H1 (cell line): ENCODE data around the gene PABPN1. TPM values are rescaled to one million over a fixed set of nuclear protein-coding genes. Genes with fewer than 3 reads are reported as not detected.

Experiments
- CTCF ChIA-PET: fragments of 300-600 bp; sonication (Branson Sonifier 250); formaldehyde crosslinking; loops from one replicate; lab custom pipeline; 2021; ENCODE audit not compliant: partially characterized antibody; lab: Charles Lee
- POLR2A ChIA-PET: fragments of 300-600 bp; sonication (Branson Sonifier 250); formaldehyde crosslinking; loops from one replicate; lab custom pipeline; 2021; ENCODE audit warnings: inconsistent platforms; ENCODE audit not compliant: partially characterized antibody; lab: Charles Lee
- DNase-seq, 2 experiments: peaks; one replicate each; pipeline versions ENCODE4 v3.0.0 to v3.0.0-alpha.2; 2010 to 2022; ENCODE audit warnings: low spot score in 2 of 2, low read depth in 1 of 2, mixed read lengths in 1 of 2
- FAIRE-seq: peaks from 2 replicates; lab custom pipeline; 2011; peaks lifted over from hg19 to GRCh38; lab: Jason Lieb, UNC
- H2AFZ ChIP-seq: 2 replicates; pipeline ENCODE4 v1.8.1; 2012; ENCODE audit warnings: low read length, inconsistent platforms
- H2AK5ac ChIP-seq: 2 replicates; pipeline ENCODE4 v1.6.1; 2013; ENCODE audit warnings: low read depth, low read length
- H2BK120ac ChIP-seq: replicated peaks from 2 replicates; pipeline ENCODE3; 2013; ENCODE audit warnings: low read depth, low read length, inconsistent platforms
- H2BK12ac ChIP-seq: 2 replicates; pipeline ENCODE4 v1.6.1; 2013; ENCODE audit warnings: low read depth, low read length
- H2BK15ac ChIP-seq: 2 replicates; pipeline ENCODE4 v1.6.1; 2013; ENCODE audit warnings: low read length
- H2BK20ac ChIP-seq: 2 replicates; pipeline ENCODE4 v1.6.1; 2013; ENCODE audit warnings: low read length
- H2BK5ac ChIP-seq: 2 replicates; pipeline ENCODE4 v1.6.1; 2013; ENCODE audit warnings: low read depth, low read length
- H3K14ac ChIP-seq: 2 replicates; pipeline ENCODE4 v1.6.1; 2013; ENCODE audit warnings: inconsistent platforms; ENCODE audit not compliant: insufficient read length
- H3K18ac ChIP-seq: 2 replicates; pipeline ENCODE4 v1.6.1; 2013; ENCODE audit warnings: low read length; ENCODE audit errors: extremely low read depth
- H3K23ac ChIP-seq: 2 replicates; pipeline ENCODE4 v1.6.1; 2013; ENCODE audit warnings: inconsistent platforms; ENCODE audit not compliant: insufficient read length
- H3K23me2 ChIP-seq: 2 replicates; pipeline ENCODE4 v1.6.1; 2013; ENCODE audit warnings: low read depth, low read length
- H3K27ac ChIP-seq: 2 replicates; pipeline ENCODE4 v1.6.1; 2011; ENCODE audit warnings: low read depth, low read length, inconsistent platforms
- H3K27me3 ChIP-seq, 4 experiments: replicated peaks in 1 of 4; 1 replicate in 1 of 4; 2 replicates in 3 of 4; pipeline versions ENCODE4 v1.6.1 to v1.8.1; 2011 to 2013; ENCODE audit warnings: low read length in 3 of 4, mild to moderate bottlenecking in 3 of 4, inconsistent platforms in 2 of 4, mixed read lengths in 2 of 4, moderate library complexity in 1 of 4; ENCODE audit not compliant: control insufficient read depth in 3 of 4, insufficient read depth in 3 of 4; ENCODE audit errors: extremely low read depth in 1 of 4
- H3K36me3 ChIP-seq, 4 experiments: 2 replicates each; pipeline versions ENCODE4 v1.6.1 to v1.8.1; 2011 to 2013; ENCODE audit warnings: mild to moderate bottlenecking in 4 of 4, low read length in 3 of 4, moderate library complexity in 2 of 4, control low read depth in 1 of 4, inconsistent platforms in 1 of 4; ENCODE audit not compliant: insufficient read depth in 4 of 4, control insufficient read depth in 2 of 4
- H3K4ac ChIP-seq: replicated peaks from 2 replicates; pipeline ENCODE3; 2013; ENCODE audit warnings: low read length, low read depth, mixed read lengths, inconsistent platforms; ENCODE audit not compliant: insufficient read length
- H3K4me1 ChIP-seq, 4 experiments: replicated peaks in 1 of 4; 1 replicate in 1 of 4; 2 replicates in 3 of 4; pipeline versions ENCODE4 v1.6.1 to v1.8.1; 2011 to 2013; ENCODE audit warnings: low read length in 3 of 4, inconsistent platforms in 2 of 4, mixed read lengths in 1 of 4; ENCODE audit not compliant: insufficient read depth in 4 of 4, control insufficient read depth in 3 of 4
- H3K4me2 ChIP-seq, 2 experiments: 2 replicates each; pipeline versions ENCODE4 v1.6.1 to v1.8.1; 2011 to 2013; ENCODE audit warnings: low read depth in 2 of 2, low read length in 2 of 2, control low read depth in 1 of 2, inconsistent platforms in 1 of 2, mild to moderate bottlenecking in 1 of 2; ENCODE audit not compliant: insufficient read depth in 1 of 2
- H3K4me3 ChIP-seq, 4 experiments: fragments of 200-600, 300-600 bp in 1 of 4; sonication (generic), shearing (Covaris generic), sonication (Bioruptor Twin) in 1 of 4; 2 replicates each; pipeline versions ENCODE4 v1.5.1 to v1.8.1; 2011 to 2016; ENCODE audit warnings: low read length in 4 of 4, low read depth in 3 of 4, control low read depth in 2 of 4, inconsistent platforms in 2 of 4, mild to moderate bottlenecking in 2 of 4, mixed read lengths in 1 of 4, moderate library complexity in 1 of 4; ENCODE audit not compliant: insufficient read depth in 2 of 4; ENCODE audit errors: extremely low read depth in 1 of 4
- H3K56ac ChIP-seq: replicated peaks from 2 replicates; pipeline ENCODE3; 2013; ENCODE audit warnings: low read depth, mild to moderate bottlenecking, mixed read lengths, low read length, inconsistent platforms; ENCODE audit not compliant: insufficient read length
- H3K79me1 ChIP-seq: 2 replicates; pipeline ENCODE4 v1.6.1; 2013; ENCODE audit warnings: low read depth, low read length, control low read depth
- H3K79me2 ChIP-seq, 2 experiments: 2 replicates each; pipeline versions ENCODE4 v1.6.1 to v1.8.1; 2012 to 2013; ENCODE audit warnings: low read length in 2 of 2, mild to moderate bottlenecking in 2 of 2, inconsistent platforms in 1 of 2; ENCODE audit not compliant: insufficient read depth in 2 of 2, control insufficient read depth in 1 of 2
- H3K9ac ChIP-seq, 4 experiments: replicated peaks in 1 of 4; 1 replicate in 1 of 4; 2 replicates in 3 of 4; pipeline versions ENCODE4 v1.6.1 to v1.8.1; 2011 to 2013; ENCODE audit warnings: low read depth in 3 of 4, low read length in 3 of 4, control low read depth in 2 of 4, mild to moderate bottlenecking in 2 of 4, moderate library complexity in 2 of 4, inconsistent platforms in 1 of 4; ENCODE audit errors: extremely low read depth in 1 of 4
- H3K9me3 ChIP-seq, 2 experiments: 2 replicates each; pipeline versions ENCODE4 v1.6.1 to v1.8.1; 2012 to 2013; ENCODE audit warnings: mild to moderate bottlenecking in 2 of 2, moderate library complexity in 2 of 2, control low read depth in 1 of 2, inconsistent platforms in 1 of 2, low read depth in 1 of 2, low read length in 1 of 2, mixed read lengths in 1 of 2; ENCODE audit not compliant: insufficient read depth in 2 of 2
- H4K20me1 ChIP-seq, 2 experiments: replicated peaks in 1 of 2; 2 replicates each; pipeline versions ENCODE3 to v1.8.1; 2011 to 2013; ENCODE audit warnings: inconsistent platforms in 2 of 2, low read length in 2 of 2, mild to moderate bottlenecking in 1 of 2; ENCODE audit not compliant: insufficient read depth in 2 of 2, control insufficient read depth in 1 of 2
- H4K5ac ChIP-seq: 2 replicates; pipeline ENCODE4 v1.6.1; 2013; ENCODE audit warnings: low read length, low read depth, mixed read lengths, inconsistent platforms; ENCODE audit not compliant: insufficient read length
- H4K8ac ChIP-seq: 2 replicates; pipeline ENCODE4 v1.8.0; 2013; ENCODE audit warnings: mild to moderate bottlenecking, moderate library complexity, low read length, inconsistent platforms; ENCODE audit not compliant: insufficient read depth; ENCODE audit errors: extremely low read depth
- H4K91ac ChIP-seq: replicated peaks from 2 replicates; pipeline ENCODE3; 2013; ENCODE audit warnings: low read length, mixed read lengths, inconsistent platforms; ENCODE audit not compliant: insufficient read length
- ASH2L ChIP-seq: fragments of 200-600, 300-600 bp; sonication (generic); IDR thresholded peaks from one replicate; pipeline ENCODE4 v1.7.1; 2017; ENCODE audit warnings: low read length
- CTCF ChIP-seq, 3 experiments: IDR thresholded peaks; 1 replicate in 2 of 3; 2 replicates in 1 of 3; pipeline versions ENCODE4 v1.5.1 to v1.6.1; 2011; ENCODE audit warnings: low read length in 3 of 3, mild to moderate bottlenecking in 3 of 3, inconsistent platforms in 2 of 3, low read depth in 1 of 3, moderate library complexity in 1 of 3; ENCODE audit not compliant: insufficient read depth in 1 of 3; ENCODE audit errors: control extremely low read depth in 1 of 3
- FOSL1 ChIP-seq: IDR thresholded peaks from 2 replicates; pipeline ENCODE4 v1.6.1; 2011; ENCODE audit warnings: mild to moderate bottlenecking, low read depth, low read length, moderate library complexity; ENCODE audit not compliant: insufficient read depth
- KDM1A ChIP-seq: fragments of 200-600, 300-600 bp; sonication (generic); IDR thresholded peaks from 2 replicates; pipeline ENCODE4 v1.7.1; 2016; ENCODE audit warnings: mild to moderate bottlenecking, low read length, borderline replicate concordance
- KDM4A ChIP-seq: IDR thresholded peaks from one replicate; pipeline ENCODE4 v1.7.1; 2012; ENCODE audit warnings: low read depth, mild to moderate bottlenecking, moderate library complexity, low read length, inconsistent platforms; ENCODE audit not compliant: severe bottlenecking
- KDM5A ChIP-seq: fragments of 200-600 bp; IDR thresholded peaks from 2 replicates; pipeline ENCODE4 v1.7.1; 2012; ENCODE audit warnings: mild to moderate bottlenecking, low read length, inconsistent platforms, mixed read lengths
- POU5F1 ChIP-seq: IDR thresholded peaks from 2 replicates; pipeline ENCODE4 v1.6.1; 2011; ENCODE audit warnings: low read depth, mild to moderate bottlenecking, low read length, moderate library complexity
- RXRA ChIP-seq: IDR thresholded peaks from 2 replicates; pipeline ENCODE4 v1.6.1; 2011; ENCODE audit warnings: low read depth, mild to moderate bottlenecking, low read length, moderate library complexity; ENCODE audit not compliant: insufficient read depth
- SIRT6 ChIP-seq: IDR thresholded peaks from one replicate; pipeline ENCODE4 v1.7.1; 2012; ENCODE audit warnings: low read length, inconsistent platforms
- WGBS, 2 experiments: shearing (Covaris generic) in 1 of 2; methylation state at CpG; one replicate each; pipeline versions ENCODE4 v1.1.6 to v1.1.7; 2013 to 2015; ENCODE audit warnings: low lambda C conversion rate in 2 of 2, mixed read lengths in 2 of 2, inconsistent platforms in 1 of 2, low coverage in 1 of 2, missing lambda C conversion rate in 1 of 2; ENCODE audit not compliant: insufficient replicate concordance in 2 of 2, insufficient coverage in 1 of 2, insufficient read length in 1 of 2; ENCODE audit errors: extremely low coverage in 1 of 2, missing lambda C conversion rate in 1 of 2; 5-methylcytosine and 5-hydroxymethylcytosine counted together
- polyA plus RNA-seq, 7 experiments: library from polyadenylated mRNA; depleted of rRNA in 3 of 7; stranded (reverse) in 5 of 7; unstranded in 2 of 7; fragments of >200 nt in 5 of 7; fragments of 200-250 nt in 2 of 7; gene quantifications; 1 replicate in 5 of 7; 2 replicates in 1 of 7; 4 replicates in 1 of 7; pipeline versions ENCODE4 v1.2.1 to v1.2.3, GENCODE V29; 2011 to 2013; ENCODE audit warnings: missing spikeins in 2 of 7, mixed read lengths in 2 of 7
- total RNA-seq: library from RNA; stranded (reverse); fragmentation: NEBNext Ultra II Directional; extraction: Animal tissue kit (Norgen Biotek cat#: 25700); gene quantifications from 2 replicates; pipeline ENCODE4 v1.2.1, GENCODE V29; 2021

The PABPN1 gene
- total and polyA plus RNA-seq, 2 of the 8 experiments (the other 6 are each of a cell fraction or from before 2014, with no cell fraction given) = 300 to 331 TPM

- Histone ChIP-seq H3K18ac (no peak overlapping the region), H3K79me1 (peaks cover 1% of the 10 kb centered on the region; the same call in 1 of the 2 replicates), H3K4ac (no peak overlapping the region), H4K5ac (no peak overlapping the region), H4K8ac (no peak overlapping the region), H3K79me2 (peaks cover 0 to 4% of the 10 kb centered on the region in 2 experiments; a peak in 2 of 4 replicates), H3K27ac (no peak overlapping the region), H4K20me1 (no peaks in the 10 kb centered on the region), H2BK120ac (no peak overlapping the region), H3K4me3 (no peak overlapping the region), H2BK5ac (no peak overlapping the region), H3K36me3 (peaks cover 9 to 26% (median 23%) of the 10 kb centered on the region in 4 experiments; a peak in 7 of 8 replicates), H2BK15ac (no peak overlapping the region), H3K9ac (no peak overlapping the region), H2AK5ac (no peak overlapping the region), H3K56ac (no peak overlapping the region), H2BK12ac (no peak overlapping the region), H2BK20ac (no peak overlapping the region), H3K23me2 (no peaks in the 10 kb centered on the region), H2AFZ (no peak overlapping the region), H3K27me3 (no peaks in the 10 kb centered on the region), H3K4me2 (no peak overlapping the region), H3K4me1 (no peaks in the 10 kb centered on the region), H3K14ac (no peak overlapping the region), H3K23ac (no peak overlapping the region), H3K9me3 (no peaks in the 10 kb centered on the region), H4K91ac (no peak overlapping the region)
- peak; percentile 76 for FAIRE-seq
- WGBS, 2 experiments = 60% methylated on average over 4 of the region's 4 CpGs; no CpG with 5 or more reads in 1 of the 2 experiments
- ChIA-PET POLR2A (interaction anchor here (1.2 to 4.0 kb wide), 6 partner anchors 18 to 51 kb away, joined by 3 to 21 read pairs (median 12); partner anchors contain the start of gene CMTM5), CTCF (interaction anchor here (0.8 to 4.9 kb wide), 31 partner anchors 10 to 232 kb away, joined by 3 to 78 read pairs (median 4); partner anchors contain the start of genes CMTM5, EFS and SLC22A17)
- peak in 1 of 2 experiments; percentile 69 for DNase-seq
- TF ChIP-seq POU5F1 (no peak), KDM5A (no peak), ASH2L (no peak), RXRA (no peak), SIRT6 (no peak), KDM4A (no peak), CTCF (IDR thresholded peaks at IDR 0.05; ENCODE audit: control extremely low read depth in 1 of 3, insufficient read depth in 1 of 3, low read depth in 1 of 3, low read length in 3 of 3) (peak in 2 of 3 experiments; percentile 82 to 89; a peak in 3 of 4 replicates), FOSL1 (no peak), KDM1A (no peak)
Observed at GRCh38 chr14:23327947-23328744, 6.9 kb downstream of the PABPN1 start.
